Stomach smooth muscle (tissue), 2 donors: ENCODE data around the gene AUP1.

Experiments
- H3K27ac ChIP-seq: one replicate; pipeline ENCODE4 v1.7.0; 2013; ENCODE audit warnings: mild to moderate bottlenecking, low read length, inconsistent platforms
- H3K27me3 ChIP-seq, 2 donors: one replicate each; pipeline ENCODE4 v1.7.0; 2013; ENCODE audit warnings: low read length in 2 of 2; ENCODE audit not compliant: insufficient read depth in 2 of 2, control insufficient read depth in 1 of 2
- H3K36me3 ChIP-seq, 2 donors: one replicate each; pipeline ENCODE4 v1.7.0; 2013; ENCODE audit warnings: low read length in 2 of 2; ENCODE audit not compliant: control insufficient read depth in 2 of 2, insufficient read depth in 2 of 2
- H3K4me1 ChIP-seq: one replicate; pipeline ENCODE4 v1.7.0; 2013; ENCODE audit warnings: low read length; ENCODE audit not compliant: control insufficient read depth, insufficient read depth
- H3K4me3 ChIP-seq, 2 donors: one replicate each; pipeline ENCODE4 v1.7.0; 2013; ENCODE audit warnings: low read length in 2 of 2
- H3K9ac ChIP-seq, 2 donors: one replicate each; pipeline ENCODE4 v1.7.0; 2013; ENCODE audit warnings: low read length in 2 of 2, mild to moderate bottlenecking in 1 of 2
- H3K9me3 ChIP-seq, 2 donors: one replicate each; pipeline ENCODE4 v1.7.0; 2013; ENCODE audit warnings: low read length in 2 of 2; ENCODE audit not compliant: control insufficient read depth in 2 of 2
- donor health status: healthy.
- donor health status: Pancreatic carcinoma.

AUP1 gene

DNA sequence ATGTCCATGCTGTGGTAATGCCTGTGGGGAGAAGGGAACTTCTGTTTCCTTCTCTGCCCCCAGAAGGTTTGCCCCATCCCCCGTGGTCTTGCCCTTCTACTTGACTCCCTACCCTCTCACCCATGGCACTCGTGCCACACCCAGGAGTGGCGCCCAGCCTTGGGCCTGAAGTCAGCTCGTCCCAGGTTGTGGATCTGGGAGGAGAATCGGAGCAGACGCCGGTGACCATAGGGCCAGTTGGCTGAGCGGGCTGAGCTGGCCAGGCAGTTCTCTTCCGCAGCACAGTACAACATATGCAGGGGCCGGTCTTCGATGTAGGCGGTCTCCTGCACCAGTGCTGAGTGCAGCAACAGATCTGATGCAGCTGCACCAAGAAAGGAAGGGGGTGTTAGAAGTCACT lies 4.9 kb upstream of the AUP1 start:
- Histone ChIP-seq H3K27me3 (peaks cover 0 to 3% of the 10 kb centered on the region in 2 donors), H3K9me3 (no peaks in the 10 kb centered on the region), H3K4me1 (peaks cover 13% of the 10 kb centered on the region), H3K36me3 (peaks cover 6 to 19% of the 10 kb centered on the region in 2 donors), H3K9ac (no peak overlapping the region), H3K4me3 (no peak overlapping the region), H3K27ac (no peak overlapping the region)

DNA sequence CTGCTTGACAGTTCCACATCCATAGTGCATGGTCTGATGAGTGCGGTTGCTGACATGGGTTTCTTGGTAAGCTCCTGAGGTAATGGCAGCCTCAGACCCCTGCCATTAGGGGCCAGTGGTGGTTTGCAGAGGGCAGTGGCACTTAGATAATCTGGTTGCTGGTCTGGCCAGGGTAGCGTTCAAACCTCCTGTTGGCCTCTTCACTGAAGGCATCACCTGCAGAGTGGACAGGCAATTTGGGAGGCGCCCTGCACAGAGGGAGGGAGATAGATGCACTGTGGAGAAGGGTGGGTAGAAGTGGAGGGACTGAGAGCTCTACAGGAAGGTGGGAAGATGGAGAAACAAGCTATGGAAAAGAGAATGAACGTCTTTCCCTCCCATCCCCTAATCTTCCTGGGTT lies 4.0 kb upstream of the AUP1 start:
- H3K27me3 ChIP-seq = peaks cover 0 to 2% of the 10 kb centered on the region in 2 donors
- H3K36me3 ChIP-seq = peaks cover 6 to 19% of the 10 kb centered on the region in 2 donors
- H3K27ac ChIP-seq = no peak overlapping the region
- no peaks in the 10 kb centered on the region for H3K9me3 ChIP-seq
- H3K4me1 ChIP-seq = peaks cover 23% of the 10 kb centered on the region
- H3K4me3 ChIP-seq = no peak overlapping the region
- no peak overlapping the region for H3K9ac ChIP-seq

DNA sequence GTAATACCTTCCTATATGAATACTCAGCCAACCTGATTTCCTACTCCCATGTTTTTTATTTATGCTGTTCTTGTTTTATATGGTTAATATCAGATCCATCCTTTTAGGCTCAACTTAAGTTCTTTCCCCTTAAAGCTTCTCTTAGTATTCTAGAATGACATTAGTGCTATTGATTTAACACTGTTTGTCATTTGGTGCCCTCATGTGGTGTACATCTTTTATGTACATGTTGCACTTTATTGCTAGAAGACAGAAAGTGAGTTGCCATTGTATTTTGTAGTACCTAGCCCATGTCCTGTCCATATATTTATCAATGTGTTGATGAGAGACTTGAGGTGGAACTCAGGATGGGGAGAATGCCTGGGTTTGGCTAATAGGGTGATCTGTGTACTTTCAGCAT lies 2.7 kb upstream of the AUP1 start:
- Histone ChIP-seq H3K9ac (peak overlapping the region in 1 of 2 donors; percentile 18), H3K27me3 (no peaks in the 10 kb centered on the region), H3K4me1 (peaks cover 31% of the 10 kb centered on the region), H3K9me3 (no peaks in the 10 kb centered on the region), H3K36me3 (peaks cover 10 to 27% of the 10 kb centered on the region in 2 donors), H3K27ac (no peak overlapping the region), H3K4me3 (no peak overlapping the region)

DNA sequence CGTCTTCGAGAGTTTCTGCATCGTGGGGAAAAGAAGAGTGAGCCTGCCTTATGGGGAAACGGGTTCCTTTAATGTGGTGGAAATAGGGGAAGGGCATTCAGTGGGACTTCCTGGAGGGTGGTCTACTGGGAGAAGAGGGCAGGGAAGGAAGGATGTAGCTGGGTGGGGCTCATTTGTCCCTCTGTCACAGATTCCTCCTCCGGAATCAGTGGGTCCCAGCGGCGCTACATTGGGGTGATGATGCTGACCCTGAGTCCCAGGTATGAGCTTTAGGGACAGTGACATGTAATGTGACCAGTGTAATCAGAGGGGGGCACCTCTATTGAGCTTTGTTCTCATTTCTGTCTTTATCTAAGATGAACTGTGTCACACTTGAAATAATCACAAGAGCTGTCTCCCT lies 2.2 kb upstream of the AUP1 start:
- H3K36me3 ChIP-seq = peaks cover 14 to 32% of the 10 kb centered on the region in 2 donors
- no peaks in the 10 kb centered on the region for H3K9me3 ChIP-seq
- H3K27ac ChIP-seq = no peak overlapping the region
- no peaks in the 10 kb centered on the region for H3K27me3 ChIP-seq
- peaks cover 31% of the 10 kb centered on the region for H3K4me1 ChIP-seq
- H3K4me3 ChIP-seq = no peak overlapping the region
- peak overlapping the region in 1 of 2 donors; percentile 18 for H3K9ac ChIP-seq

- Histone ChIP-seq H3K36me3 (peaks cover 25 to 41% of the 10 kb centered on the region in 2 donors), H3K4me3 (peak overlapping the region; percentile 79 to 99), H3K4me1 (peaks cover 31% of the 10 kb centered on the region), H3K27ac (peak overlapping the region; percentile 77), H3K9me3 (no peaks in the 10 kb centered on the region), H3K9ac (peak overlapping the region; percentile 72 to 80), H3K27me3 (no peaks in the 10 kb centered on the region)
Measured at GRCh38 chr2:74530239-74531187, 1.0 kb upstream of the AUP1 start.

DNA sequence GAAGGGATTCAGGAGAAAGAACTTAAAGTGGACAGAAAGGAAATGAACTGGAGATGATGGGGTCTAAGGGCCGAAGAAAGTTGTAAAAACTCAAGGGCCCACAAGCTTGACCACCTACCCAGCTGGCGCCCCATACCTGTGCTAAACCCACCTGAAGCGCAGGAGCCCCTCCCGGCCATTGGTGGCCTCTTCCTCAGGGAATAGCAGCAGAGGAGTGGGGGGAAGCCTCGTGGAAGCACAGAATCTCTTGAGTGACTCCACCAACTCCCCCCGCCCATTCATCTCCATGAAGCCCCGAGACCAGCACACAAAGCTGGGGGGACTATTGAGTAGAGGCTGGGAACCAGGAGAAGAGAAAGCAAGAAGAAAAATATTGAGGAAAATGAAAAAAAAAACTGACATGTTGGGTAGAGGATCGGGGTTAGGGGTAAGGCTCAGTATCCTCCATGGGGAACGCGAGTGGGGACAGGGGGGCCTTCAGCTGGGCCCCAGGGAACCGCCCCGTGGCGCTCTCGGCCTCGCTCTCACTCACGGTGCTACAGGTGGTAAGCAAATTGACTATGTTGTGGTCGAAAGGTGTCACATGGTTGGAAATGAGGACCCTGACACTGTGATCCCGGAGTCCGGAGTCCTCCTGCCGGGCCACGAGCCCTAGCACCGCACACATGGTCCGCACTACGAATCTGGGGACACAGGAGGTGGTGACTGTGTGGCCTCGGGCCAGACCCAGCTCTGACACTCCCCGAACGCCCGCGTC lies 728 bp downstream of the AUP1 start:
- peaks cover 25 to 38% of the 10 kb centered on the region in 2 donors for H3K36me3 ChIP-seq
- no peaks in the 10 kb centered on the region for H3K27me3 ChIP-seq
- H3K4me3 ChIP-seq = peak overlapping the region; percentile 74 to 99
- H3K4me1 ChIP-seq = peaks cover 31% of the 10 kb centered on the region
- H3K9ac ChIP-seq = peak overlapping the region; percentile 79 to 91
- no peaks in the 10 kb centered on the region for H3K9me3 ChIP-seq
- H3K27ac ChIP-seq = peak overlapping the region; percentile 77

DNA sequence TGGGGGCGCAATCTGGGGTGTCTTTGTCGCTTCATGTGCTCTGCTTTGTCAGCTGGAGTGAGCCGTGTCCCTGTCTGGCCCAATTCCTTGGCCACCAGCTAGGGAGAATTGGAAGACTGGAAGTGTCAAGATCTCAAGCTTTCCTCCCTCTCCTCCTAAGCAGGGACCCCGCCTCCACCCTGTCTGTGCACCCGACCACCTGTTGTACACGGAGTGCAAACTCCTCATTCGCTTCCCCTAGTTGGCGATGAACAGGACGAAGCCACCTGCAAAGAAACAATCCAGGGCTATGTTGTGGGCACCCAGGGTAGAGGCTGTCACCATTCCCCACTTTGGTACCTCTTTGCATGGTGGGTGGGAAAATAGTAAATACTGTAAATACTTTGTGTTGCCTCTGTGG lies 1.8 kb downstream of the AUP1 start:
- Histone ChIP-seq H3K36me3 (peaks cover 25 to 33% of the 10 kb centered on the region in 2 donors), H3K27ac (no peak overlapping the region), H3K4me3 (no peak overlapping the region), H3K27me3 (no peaks in the 10 kb centered on the region), H3K9ac (no peak overlapping the region), H3K9me3 (no peaks in the 10 kb centered on the region), H3K4me1 (peaks cover 31% of the 10 kb centered on the region)

DNA sequence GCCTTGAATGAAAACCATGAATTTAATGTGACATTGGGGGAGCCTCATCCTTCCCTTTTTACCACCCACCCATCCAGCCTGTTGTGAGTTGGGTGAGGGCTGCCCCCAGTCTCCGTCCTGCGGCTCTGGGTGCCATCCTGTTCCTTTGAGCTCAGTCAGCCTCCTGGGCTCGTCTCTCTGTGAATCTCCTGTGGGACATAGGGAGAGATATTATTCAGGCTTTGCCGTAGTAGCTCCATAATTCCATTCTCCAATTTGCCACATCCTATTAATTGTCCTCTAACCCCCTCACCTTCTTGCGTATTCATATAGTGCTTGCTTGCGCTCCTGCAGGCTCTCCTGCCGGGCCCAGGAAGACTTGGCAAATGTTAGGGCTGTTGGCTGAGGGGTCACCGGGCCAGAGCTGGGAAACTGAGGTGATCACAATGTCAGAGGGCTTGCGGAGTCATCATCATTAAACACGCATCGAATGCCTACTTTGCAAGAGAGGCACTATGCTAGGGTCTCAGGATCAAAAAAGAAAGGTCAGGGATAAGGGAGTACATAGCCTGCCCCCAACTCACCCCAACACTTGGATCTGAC lies 2.8 kb downstream of the AUP1 start:
- H3K27me3 ChIP-seq = no peaks in the 10 kb centered on the region

DNA sequence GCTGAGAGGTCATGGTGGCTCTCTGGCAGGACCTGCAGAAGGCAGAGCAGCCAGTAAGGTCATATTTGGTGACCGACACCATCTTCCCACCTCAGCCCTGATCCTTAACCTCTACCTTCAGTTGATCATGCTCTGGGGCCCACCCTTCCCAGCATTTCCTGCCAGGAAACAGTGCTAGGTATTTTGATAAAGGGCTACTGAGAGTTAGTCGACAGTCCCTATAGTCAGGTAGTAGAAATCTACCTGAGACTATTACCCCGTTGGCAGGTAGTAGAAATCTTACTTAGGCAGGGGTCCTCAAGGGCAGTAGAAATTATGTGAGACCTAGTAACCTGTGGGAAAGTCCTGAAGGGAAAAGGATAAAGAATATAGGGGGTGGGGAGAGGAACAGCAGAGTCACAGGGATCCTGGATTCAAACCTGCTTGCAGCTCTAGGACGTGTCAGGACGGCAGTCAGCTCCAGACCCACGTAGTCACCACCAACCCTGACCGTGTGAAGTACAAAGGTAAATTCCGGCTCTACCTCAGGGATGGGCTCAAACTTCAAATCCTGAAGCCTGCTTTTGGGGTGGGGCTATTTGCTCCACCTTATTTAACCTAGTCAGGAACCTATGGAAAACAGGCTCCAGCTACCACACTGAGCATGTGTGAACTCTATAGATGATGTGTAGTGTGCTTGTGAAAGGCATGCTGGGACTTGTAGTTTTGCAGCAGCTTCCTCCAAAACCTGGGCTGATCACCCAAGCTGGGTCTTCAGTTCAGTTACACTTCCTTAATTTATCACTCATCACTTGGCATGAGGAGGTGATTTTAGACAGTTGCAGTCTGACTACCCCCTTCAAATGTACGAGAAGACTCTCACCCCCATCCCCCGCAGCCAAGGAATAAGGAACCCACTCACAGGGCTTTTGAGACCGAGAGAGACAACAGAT lies 3.5 kb downstream of the AUP1 start, which contains the start of gene DQX1:
Gene DQX1, minus strand, starts transcription at position 515 of the 932 bp plus-strand sequence. Its CDS starts 502 bp downstream, at position 13.
- Histone ChIP-seq H3K36me3 (peaks cover 19 to 22% of the 10 kb centered on the region in 2 donors), H3K9ac (no peak within 1 kb of the TSS), H3K4me1 (peaks cover 24% of the 10 kb centered on the region), H3K4me3 (no peak within 1 kb of the TSS), H3K27ac (no peak within 1 kb of the TSS), H3K9me3 (no peaks in the 10 kb centered on the region), H3K27me3 (no peaks in the 10 kb centered on the region)

More for the DNA sequence above, 2.8 kb downstream of the AUP1 start:
- Histone ChIP-seq H3K4me3 (no peak overlapping the region), H3K9ac (no peak overlapping the region), H3K9me3 (no peaks in the 10 kb centered on the region), H3K27ac (no peak overlapping the region), H3K4me1 (peaks cover 30% of the 10 kb centered on the region), H3K36me3 (peaks cover 19 to 25% of the 10 kb centered on the region in 2 donors)
